Uterus (tissue), 2 donors: ENCODE measurements around the gene DNAH10.

ENCODE experiments used
- CTCF ChIP-seq, 4 experiments: fragments of 200-600 bp in 2 of 4; fragments of 450-650 bp in 2 of 4; sonication (generic) in 2 of 4; IDR thresholded peaks; one replicate each; pipeline ENCODE4 v1.5.1; 2016 to 2019; ENCODE audit warnings: antibody characterized with exemption in 4 of 4, mild to moderate bottlenecking in 2 of 4, moderate library complexity in 1 of 4
- POLR2A ChIP-seq, 2 donors: fragments of 450-650 bp; IDR thresholded peaks; one replicate each; pipeline ENCODE4 v1.6.1; 2016; ENCODE audit warnings: antibody characterized with exemption in 2 of 2, mild to moderate bottlenecking in 1 of 2, moderate library complexity in 1 of 2

GRCh38 chr12:123832052-123832451 is 70.0 kb downstream of the DNAH10 start:
- TF ChIP-seq CTCF (IDR thresholded peaks at IDR 0.05) (no peak), POLR2A (IDR thresholded peaks at IDR 0.05) (no peak)
